Endothelial cell of umbilical vein (primary cell): Measurements from ENCODE around the gene ZKSCAN4.

Source experiments
- EZH2 ChIP-seq: IDR thresholded peaks from 2 replicates; pipeline ENCODE4 v1.6.1; 2012; ENCODE audit warnings: borderline replicate concordance, low read depth, mild to moderate bottlenecking, moderate library complexity, low read length, inconsistent platforms; ENCODE audit not compliant: severe bottlenecking
- JUN ChIP-seq: IDR thresholded peaks from 2 replicates; pipeline ENCODE4 v1.6.1; 2011; ENCODE audit warnings: borderline replicate concordance, low read depth; ENCODE audit not compliant: insufficient read length, insufficient read depth
- MYC ChIP-seq: IDR thresholded peaks from one replicate; pipeline ENCODE4 v1.6.1; 2011; ENCODE audit warnings: mild to moderate bottlenecking, low read depth, low read length
- POLR2A ChIP-seq: IDR thresholded peaks from 2 replicates; pipeline ENCODE4 v1.6.1; 2012; ENCODE audit warnings: low read depth, mild to moderate bottlenecking, control low read depth, low read length
- POLR2AphosphoS5 ChIP-seq: IDR thresholded peaks from 2 replicates; pipeline ENCODE4 v1.6.1; 2012; ENCODE audit warnings: low read depth, mild to moderate bottlenecking, control low read depth, low read length, moderate library complexity; ENCODE audit not compliant: insufficient read depth
- TF ChIP-seq, protein P1 (sequence below), 2 donors: IDR thresholded peaks; 1 replicate in 1 of 2; 2 replicates in 1 of 2; pipeline ENCODE4 v1.5.1; 2011; ENCODE audit warnings: low read length in 2 of 2, mild to moderate bottlenecking in 2 of 2, moderate library complexity in 2 of 2, control low read depth in 1 of 2, inconsistent platforms in 1 of 2, low read depth in 1 of 2; ENCODE audit not compliant: insufficient read depth in 1 of 2; ENCODE audit errors: extremely low read depth in 1 of 2

DNA sequence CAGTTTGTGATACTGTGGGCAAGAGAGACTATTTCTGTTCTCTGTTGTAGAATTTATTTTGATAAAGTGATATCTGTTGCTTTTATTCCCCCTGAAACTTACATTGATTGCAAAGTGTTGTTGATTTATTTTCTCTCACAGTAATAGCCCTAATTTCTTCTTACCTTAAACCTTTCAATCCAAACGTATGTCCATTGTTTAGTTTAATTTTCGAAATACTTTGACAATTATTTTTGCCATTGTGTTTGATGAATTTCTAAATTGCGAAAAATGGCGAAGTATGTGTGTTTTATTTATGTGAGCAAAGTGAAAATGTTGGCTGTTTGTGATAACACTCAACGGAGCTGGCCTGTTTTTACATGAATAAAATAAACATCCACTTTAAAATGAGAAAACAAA is 14.5 kb upstream of the ZKSCAN4 start:
- TF ChIP-seq POLR2AphosphoS5: no peak
- TF ChIP-seq, protein P1, sequence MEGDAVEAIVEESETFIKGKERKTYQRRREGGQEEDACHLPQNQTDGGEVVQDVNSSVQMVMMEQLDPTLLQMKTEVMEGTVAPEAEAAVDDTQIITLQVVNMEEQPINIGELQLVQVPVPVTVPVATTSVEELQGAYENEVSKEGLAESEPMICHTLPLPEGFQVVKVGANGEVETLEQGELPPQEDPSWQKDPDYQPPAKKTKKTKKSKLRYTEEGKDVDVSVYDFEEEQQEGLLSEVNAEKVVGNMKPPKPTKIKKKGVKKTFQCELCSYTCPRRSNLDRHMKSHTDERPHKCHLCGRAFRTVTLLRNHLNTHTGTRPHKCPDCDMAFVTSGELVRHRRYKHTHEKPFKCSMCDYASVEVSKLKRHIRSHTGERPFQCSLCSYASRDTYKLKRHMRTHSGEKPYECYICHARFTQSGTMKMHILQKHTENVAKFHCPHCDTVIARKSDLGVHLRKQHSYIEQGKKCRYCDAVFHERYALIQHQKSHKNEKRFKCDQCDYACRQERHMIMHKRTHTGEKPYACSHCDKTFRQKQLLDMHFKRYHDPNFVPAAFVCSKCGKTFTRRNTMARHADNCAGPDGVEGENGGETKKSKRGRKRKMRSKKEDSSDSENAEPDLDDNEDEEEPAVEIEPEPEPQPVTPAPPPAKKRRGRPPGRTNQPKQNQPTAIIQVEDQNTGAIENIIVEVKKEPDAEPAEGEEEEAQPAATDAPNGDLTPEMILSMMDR (IDR thresholded peaks at IDR 0.05; ENCODE audit: extremely low read depth in 1 of 2, insufficient read depth in 1 of 2, low read depth in 1 of 2, low read length in 2 of 2): no peak
- TF ChIP-seq MYC: no peak
- TF ChIP-seq JUN: no peak
- TF ChIP-seq EZH2: no peak
- no peak for TF ChIP-seq POLR2A
